ENCODE data around the gene MROH2A.

- TF ChIP-seq CTCF (IDR thresholded peaks at IDR 0.05) (no peak), POLR2AphosphoS5 (IDR thresholded peaks at IDR 0.05) (no peak)
These were observed 71.6 kb downstream of the MROH2A start for GRCh38 chr2:233849607-233850271.

All from prostate gland (tissue), 2 donors.